Measurements from ENCODE around the gene ZMAT3.
"Not testable (repeated sequence)": the region's sequence is repeated elsewhere in the genome, so short reads cannot be mapped to it uniquely, and the experiment has no call there.

DNA sequence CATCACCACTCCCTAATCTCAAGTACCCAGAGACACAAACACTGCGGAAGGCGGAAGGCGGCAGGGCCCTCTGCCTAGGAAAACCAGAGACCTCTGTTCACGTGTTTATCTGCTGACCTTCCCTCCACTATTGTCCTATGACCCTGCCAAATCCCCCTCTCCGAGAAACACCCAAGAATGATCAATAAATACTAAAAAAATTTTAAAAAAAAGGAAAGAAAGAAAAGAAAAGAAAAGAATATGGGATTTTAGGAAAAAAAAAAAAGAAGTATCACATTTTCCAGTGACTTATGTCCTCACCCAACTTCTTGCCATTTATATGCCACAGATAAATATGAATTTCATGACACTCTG lies 38.3 kb downstream of the ZMAT3 start:
- TF ChIP-seq, protein P1, sequence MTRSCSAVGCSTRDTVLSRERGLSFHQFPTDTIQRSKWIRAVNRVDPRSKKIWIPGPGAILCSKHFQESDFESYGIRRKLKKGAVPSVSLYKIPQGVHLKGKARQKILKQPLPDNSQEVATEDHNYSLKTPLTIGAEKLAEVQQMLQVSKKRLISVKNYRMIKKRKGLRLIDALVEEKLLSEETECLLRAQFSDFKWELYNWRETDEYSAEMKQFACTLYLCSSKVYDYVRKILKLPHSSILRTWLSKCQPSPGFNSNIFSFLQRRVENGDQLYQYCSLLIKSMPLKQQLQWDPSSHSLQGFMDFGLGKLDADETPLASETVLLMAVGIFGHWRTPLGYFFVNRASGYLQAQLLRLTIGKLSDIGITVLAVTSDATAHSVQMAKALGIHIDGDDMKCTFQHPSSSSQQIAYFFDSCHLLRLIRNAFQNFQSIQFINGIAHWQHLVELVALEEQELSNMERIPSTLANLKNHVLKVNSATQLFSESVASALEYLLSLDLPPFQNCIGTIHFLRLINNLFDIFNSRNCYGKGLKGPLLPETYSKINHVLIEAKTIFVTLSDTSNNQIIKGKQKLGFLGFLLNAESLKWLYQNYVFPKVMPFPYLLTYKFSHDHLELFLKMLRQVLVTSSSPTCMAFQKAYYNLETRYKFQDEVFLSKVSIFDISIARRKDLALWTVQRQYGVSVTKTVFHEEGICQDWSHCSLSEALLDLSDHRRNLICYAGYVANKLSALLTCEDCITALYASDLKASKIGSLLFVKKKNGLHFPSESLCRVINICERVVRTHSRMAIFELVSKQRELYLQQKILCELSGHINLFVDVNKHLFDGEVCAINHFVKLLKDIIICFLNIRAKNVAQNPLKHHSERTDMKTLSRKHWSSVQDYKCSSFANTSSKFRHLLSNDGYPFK (CRISPR knock-in tag; IDR thresholded peaks at IDR 0.05; ENCODE audit: borderline replicate concordance) = not testable (repeated sequence)
- not testable (repeated sequence) for TF ChIP-seq ZKSCAN5 (CRISPR knock-in tag; IDR thresholded peaks at IDR 0.05); ZSCAN22 (CRISPR knock-in tag; IDR thresholded peaks at IDR 0.05); MXI1 (IDR thresholded peaks at IDR 0.05; ENCODE audit: borderline replicate concordance, low read depth, low read length); ZNF549 (CRISPR knock-in tag; IDR thresholded peaks at IDR 0.05); HIVEP1 (CRISPR knock-in tag; IDR thresholded peaks at IDR 0.05); SMYD3 (CRISPR knock-in tag; IDR thresholded peaks at IDR 0.05); TEAD3 (CRISPR knock-in tag; optimal IDR thresholded peaks at IDR 0.05; ENCODE audit: borderline replicate concordance); AHR (CRISPR knock-in tag; IDR thresholded peaks at IDR 0.05); SRF (IDR thresholded peaks at IDR 0.05; ENCODE audit: low read depth, low read length)
- TF ChIP-seq, protein P2, sequence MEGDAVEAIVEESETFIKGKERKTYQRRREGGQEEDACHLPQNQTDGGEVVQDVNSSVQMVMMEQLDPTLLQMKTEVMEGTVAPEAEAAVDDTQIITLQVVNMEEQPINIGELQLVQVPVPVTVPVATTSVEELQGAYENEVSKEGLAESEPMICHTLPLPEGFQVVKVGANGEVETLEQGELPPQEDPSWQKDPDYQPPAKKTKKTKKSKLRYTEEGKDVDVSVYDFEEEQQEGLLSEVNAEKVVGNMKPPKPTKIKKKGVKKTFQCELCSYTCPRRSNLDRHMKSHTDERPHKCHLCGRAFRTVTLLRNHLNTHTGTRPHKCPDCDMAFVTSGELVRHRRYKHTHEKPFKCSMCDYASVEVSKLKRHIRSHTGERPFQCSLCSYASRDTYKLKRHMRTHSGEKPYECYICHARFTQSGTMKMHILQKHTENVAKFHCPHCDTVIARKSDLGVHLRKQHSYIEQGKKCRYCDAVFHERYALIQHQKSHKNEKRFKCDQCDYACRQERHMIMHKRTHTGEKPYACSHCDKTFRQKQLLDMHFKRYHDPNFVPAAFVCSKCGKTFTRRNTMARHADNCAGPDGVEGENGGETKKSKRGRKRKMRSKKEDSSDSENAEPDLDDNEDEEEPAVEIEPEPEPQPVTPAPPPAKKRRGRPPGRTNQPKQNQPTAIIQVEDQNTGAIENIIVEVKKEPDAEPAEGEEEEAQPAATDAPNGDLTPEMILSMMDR (CRISPR knock-in tag; IDR thresholded peaks at IDR 0.05) = not testable (repeated sequence)
- TF ChIP-seq, protein P3, sequence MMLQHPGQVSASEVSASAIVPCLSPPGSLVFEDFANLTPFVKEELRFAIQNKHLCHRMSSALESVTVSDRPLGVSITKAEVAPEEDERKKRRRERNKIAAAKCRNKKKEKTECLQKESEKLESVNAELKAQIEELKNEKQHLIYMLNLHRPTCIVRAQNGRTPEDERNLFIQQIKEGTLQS (CRISPR knock-in tag; IDR thresholded peaks at IDR 0.05) = not testable (repeated sequence)
- TF ChIP-seq, protein P4, sequence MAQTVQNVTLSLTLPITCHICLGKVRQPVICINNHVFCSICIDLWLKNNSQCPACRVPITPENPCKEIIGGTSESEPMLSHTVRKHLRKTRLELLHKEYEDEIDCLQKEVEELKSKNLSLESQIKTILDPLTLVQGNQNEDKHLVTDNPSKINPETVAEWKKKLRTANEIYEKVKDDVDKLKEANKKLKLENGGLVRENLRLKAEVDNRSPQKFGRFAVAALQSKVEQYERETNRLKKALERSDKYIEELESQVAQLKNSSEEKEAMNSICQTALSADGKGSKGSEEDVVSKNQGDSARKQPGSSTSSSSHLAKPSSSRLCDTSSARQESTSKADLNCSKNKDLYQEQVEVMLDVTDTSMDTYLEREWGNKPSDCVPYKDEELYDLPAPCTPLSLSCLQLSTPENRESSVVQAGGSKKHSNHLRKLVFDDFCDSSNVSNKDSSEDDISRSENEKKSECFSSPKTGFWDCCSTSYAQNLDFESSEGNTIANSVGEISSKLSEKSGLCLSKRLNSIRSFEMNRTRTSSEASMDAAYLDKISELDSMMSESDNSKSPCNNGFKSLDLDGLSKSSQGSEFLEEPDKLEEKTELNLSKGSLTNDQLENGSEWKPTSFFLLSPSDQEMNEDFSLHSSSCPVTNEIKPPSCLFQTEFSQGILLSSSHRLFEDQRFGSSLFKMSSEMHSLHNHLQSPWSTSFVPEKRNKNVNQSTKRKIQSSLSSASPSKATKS (CRISPR knock-in tag; IDR thresholded peaks at IDR 0.05) = not testable (repeated sequence)
- TF ChIP-seq, protein P5, sequence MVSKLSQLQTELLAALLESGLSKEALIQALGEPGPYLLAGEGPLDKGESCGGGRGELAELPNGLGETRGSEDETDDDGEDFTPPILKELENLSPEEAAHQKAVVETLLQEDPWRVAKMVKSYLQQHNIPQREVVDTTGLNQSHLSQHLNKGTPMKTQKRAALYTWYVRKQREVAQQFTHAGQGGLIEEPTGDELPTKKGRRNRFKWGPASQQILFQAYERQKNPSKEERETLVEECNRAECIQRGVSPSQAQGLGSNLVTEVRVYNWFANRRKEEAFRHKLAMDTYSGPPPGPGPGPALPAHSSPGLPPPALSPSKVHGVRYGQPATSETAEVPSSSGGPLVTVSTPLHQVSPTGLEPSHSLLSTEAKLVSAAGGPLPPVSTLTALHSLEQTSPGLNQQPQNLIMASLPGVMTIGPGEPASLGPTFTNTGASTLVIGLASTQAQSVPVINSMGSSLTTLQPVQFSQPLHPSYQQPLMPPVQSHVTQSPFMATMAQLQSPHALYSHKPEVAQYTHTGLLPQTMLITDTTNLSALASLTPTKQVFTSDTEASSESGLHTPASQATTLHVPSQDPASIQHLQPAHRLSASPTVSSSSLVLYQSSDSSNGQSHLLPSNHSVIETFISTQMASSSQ (IDR thresholded peaks at IDR 0.05; ENCODE audit: low read depth) = not testable (repeated sequence)
- TF ChIP-seq, protein P5 (CRISPR knock-in tag; IDR thresholded peaks at IDR 0.05; ENCODE audit: borderline replicate concordance) = not testable (repeated sequence)
